H9 (cell line): ENCODE data around the gene NEDD4L. TPM values are rescaled to one million over a fixed set of nuclear protein-coding genes. Genes with fewer than 3 reads are reported as not detected.

Source experiments
- DNase-seq: peaks from one replicate; pipeline ENCODE4 v3.0.0-alpha.2; 2017
- H2AFZ ChIP-seq: one replicate; pipeline ENCODE4 v1.6.1; 2013; ENCODE audit warnings: mild to moderate bottlenecking, low read length, control low read depth, moderate library complexity
- H2AK5ac ChIP-seq: 2 replicates; pipeline ENCODE4 v1.6.1; 2013; ENCODE audit warnings: low read length, control low read depth, mixed read lengths; ENCODE audit not compliant: insufficient read length
- H2BK120ac ChIP-seq: one replicate; pipeline ENCODE4 v1.6.1; 2013; ENCODE audit warnings: low read depth, mild to moderate bottlenecking, low read length, control low read depth, inconsistent platforms; ENCODE audit not compliant: poor library complexity, severe bottlenecking
- H2BK12ac ChIP-seq: 2 replicates; pipeline ENCODE4 v1.6.1; 2013; ENCODE audit warnings: low read length, control low read depth, mixed read lengths, low read depth; ENCODE audit not compliant: insufficient read length
- H2BK15ac ChIP-seq: 2 replicates; pipeline ENCODE4 v1.6.1; 2013; ENCODE audit warnings: low read depth, low read length, control low read depth
- H2BK20ac ChIP-seq: one replicate; pipeline ENCODE4 v1.6.1; 2013; ENCODE audit warnings: low read depth, mild to moderate bottlenecking, low read length, control low read depth, inconsistent platforms; ENCODE audit not compliant: poor library complexity, severe bottlenecking
- H2BK5ac ChIP-seq: 2 replicates; pipeline ENCODE4 v1.6.1; 2013; ENCODE audit warnings: low read length, control low read depth, mixed read lengths; ENCODE audit not compliant: insufficient read length
- H3K14ac ChIP-seq: 2 replicates; pipeline ENCODE4 v1.6.1; 2013; ENCODE audit warnings: low read length, control low read depth; ENCODE audit not compliant: insufficient read depth
- H3K18ac ChIP-seq: 2 replicates; pipeline ENCODE4 v1.6.1; 2013; ENCODE audit warnings: low read depth, mild to moderate bottlenecking, mixed read lengths, low read length, control low read depth; ENCODE audit not compliant: insufficient read length
- H3K23ac ChIP-seq: 2 replicates; pipeline ENCODE4 v1.6.1; 2013; ENCODE audit warnings: low read length, control low read depth, mixed read lengths, low read depth; ENCODE audit not compliant: insufficient read length
- H3K23me2 ChIP-seq: 2 replicates; pipeline ENCODE4 v1.6.1; 2013; ENCODE audit warnings: low read depth, mild to moderate bottlenecking, mixed read lengths, low read length, control low read depth; ENCODE audit not compliant: insufficient read length, poor library complexity, severe bottlenecking
- H3K27ac ChIP-seq: 2 replicates; pipeline ENCODE4 v1.5.1; 2013; ENCODE audit warnings: low read length, control low read depth, mixed read lengths, low read depth; ENCODE audit not compliant: insufficient read length
- H3K27me3 ChIP-seq: 2 replicates; pipeline ENCODE4 v1.6.1; 2013; ENCODE audit warnings: low read length, control low read depth, inconsistent platforms; ENCODE audit not compliant: insufficient read depth
- H3K4ac ChIP-seq: 2 replicates; pipeline ENCODE4 v1.6.1; 2013; ENCODE audit warnings: low read depth, mild to moderate bottlenecking, control low read depth, inconsistent platforms, low read length, moderate library complexity
- H3K4me1 ChIP-seq: 2 replicates; pipeline ENCODE4 v1.6.1; 2013; ENCODE audit warnings: low read length, control low read depth, inconsistent platforms; ENCODE audit not compliant: insufficient read depth
- H3K4me2 ChIP-seq: 2 replicates; pipeline ENCODE4 v1.6.1; 2013; ENCODE audit warnings: low read length, control low read depth, mixed read lengths; ENCODE audit not compliant: insufficient read length, insufficient read depth
- H3K56ac ChIP-seq: 2 replicates; pipeline ENCODE4 v1.6.1; 2013; ENCODE audit warnings: low read depth, mild to moderate bottlenecking, mixed read lengths, low read length, control low read depth; ENCODE audit not compliant: insufficient read length
- H3K79me1 ChIP-seq: 2 replicates; pipeline ENCODE4 v1.6.1; 2013; ENCODE audit warnings: low read depth, mild to moderate bottlenecking, moderate library complexity, low read length, control low read depth, inconsistent platforms; ENCODE audit not compliant: insufficient read depth, poor library complexity, severe bottlenecking
- H3K79me2 ChIP-seq: 2 replicates; pipeline ENCODE4 v1.6.1; 2013; ENCODE audit warnings: low read length, control low read depth, inconsistent platforms; ENCODE audit not compliant: insufficient read depth
- H3K9ac ChIP-seq: 2 replicates; pipeline ENCODE4 v1.6.1; 2013; ENCODE audit warnings: low read length, control low read depth, mixed read lengths; ENCODE audit not compliant: insufficient read length; ENCODE audit errors: extremely low read depth
- H3K9me3 ChIP-seq: one replicate; pipeline ENCODE4 v1.6.1; 2013; ENCODE audit warnings: low read depth, low read length, inconsistent platforms; ENCODE audit not compliant: control insufficient read depth
- H3T11ph ChIP-seq: one replicate; pipeline ENCODE4 v1.6.1; 2013; ENCODE audit warnings: mild to moderate bottlenecking, low read length, control low read depth, inconsistent platforms
- H4K20me1 ChIP-seq: one replicate; pipeline ENCODE4 v1.6.1; 2013; ENCODE audit not compliant: control insufficient read depth, insufficient read length, insufficient read depth
- H4K5ac ChIP-seq: 2 replicates; pipeline ENCODE4 v1.6.1; 2013; ENCODE audit warnings: low read depth, mild to moderate bottlenecking, mixed read lengths, low read length, control low read depth; ENCODE audit not compliant: insufficient read length
- H4K8ac ChIP-seq: replicated peaks from 2 replicates; pipeline ENCODE4 v1.6.1; 2013; ENCODE audit warnings: low read length, control low read depth, mixed read lengths, low read depth; ENCODE audit not compliant: insufficient read length
- H4K91ac ChIP-seq: 2 replicates; pipeline ENCODE4 v1.6.1; 2013; ENCODE audit warnings: low read depth, mild to moderate bottlenecking, moderate library complexity, mixed read lengths, low read length, control low read depth; ENCODE audit not compliant: insufficient read length
- H3K27ac Mint-ChIP-seq, 3 experiments: 2 replicates in 2 of 3; 3 replicates in 1 of 3; pipeline ENCODE4 v1.8.0; 2020 to 2021; ENCODE audit warnings: mixed read lengths in 3 of 3, mild to moderate bottlenecking in 1 of 3, moderate library complexity in 1 of 3
- H3K27me3 Mint-ChIP-seq: 2 replicates; pipeline ENCODE4 v1.8.0; 2021; ENCODE audit warnings: low read depth, mild to moderate bottlenecking, moderate library complexity, mixed read lengths
- H3K36me3 Mint-ChIP-seq, 3 experiments: 2 replicates in 2 of 3; 3 replicates in 1 of 3; pipeline ENCODE4 v1.8.0; 2020 to 2021; ENCODE audit warnings: low read depth in 3 of 3, mixed read lengths in 3 of 3; ENCODE audit not compliant: insufficient read depth in 1 of 3
- H3K4me1 Mint-ChIP-seq, 2 experiments: 2 replicates each; pipeline ENCODE4 v1.8.0; 2020; ENCODE audit warnings: mixed read lengths in 2 of 2
- H3K4me3 Mint-ChIP-seq, 2 experiments: 2 replicates in 1 of 2; 3 replicates in 1 of 2; pipeline ENCODE4 v1.8.0; 2020 to 2021; ENCODE audit warnings: mild to moderate bottlenecking in 2 of 2, mixed read lengths in 2 of 2, moderate library complexity in 1 of 2
- H3K9me3 Mint-ChIP-seq, 2 experiments: 2 replicates in 1 of 2; 3 replicates in 1 of 2; pipeline ENCODE4 v1.8.0; 2020; ENCODE audit warnings: mild to moderate bottlenecking in 2 of 2, mixed read lengths in 2 of 2, moderate library complexity in 1 of 2
- CTCF ChIP-seq: fragments of 200-600 bp; sonication (generic); conservative IDR thresholded peaks from 3 replicates; pipeline ENCODE4 v1.8.0; 2021; ENCODE audit warnings: antibody characterized with exemption, mild to moderate bottlenecking
- WGBS: extraction: QIAGEN DNeasy Blood & Tissue Kit; methylation state at CpG from one replicate; pipeline ENCODE4 v1.1.7; 2013; ENCODE audit warnings: missing lambda C conversion rate, low lambda C conversion rate, mixed read lengths; ENCODE audit not compliant: insufficient read length; ENCODE audit errors: extremely low coverage; 5-methylcytosine and 5-hydroxymethylcytosine counted together
- total RNA-seq: library from RNA; stranded (reverse); gene quantifications from 2 replicates; pipeline ENCODE4 v1.2.1, GENCODE V29; 2021

NEDD4L gene
- total RNA-seq, 1 experiment from 2014 or later, result 76.3 TPM

- Histone ChIP-seq H3K9me3 (no peaks in the 10 kb centered on the region), H3K14ac (no peak overlapping the region), H3K56ac (no peak overlapping the region), H3K27me3 (no peaks in the 10 kb centered on the region), H2AK5ac (no peak overlapping the region), H3K23ac (no peak overlapping the region), H2BK15ac (no peak overlapping the region), H3K4ac (no peak overlapping the region), H4K8ac (no peak overlapping the region), H4K5ac (no peak overlapping the region), H3K79me2 (no peaks in the 10 kb centered on the region), H3K27ac (no peak overlapping the region), H3T11ph (no peak overlapping the region), H3K23me2 (no peaks in the 10 kb centered on the region), H3K4me2 (no peak overlapping the region), H3K4me1 (no peaks in the 10 kb centered on the region), H3K9ac (no peak overlapping the region), H4K91ac (no peak overlapping the region), H3K79me1 (no peaks in the 10 kb centered on the region), H2BK120ac (no peak overlapping the region), H2BK5ac (no peak overlapping the region), H2AFZ (no peak overlapping the region), H3K18ac (no peak overlapping the region), H2BK12ac (no peak overlapping the region), H2BK20ac (no peak overlapping the region), H4K20me1 (no peaks in the 10 kb centered on the region)
- Mint-ChIP-seq H3K4me3 (no peak overlapping the region), H3K9me3 (no peaks in the 10 kb centered on the region), H3K36me3 (peaks cover 8 to 40% (median 23%) of the 10 kb centered on the region in 3 experiments; a peak in 6 of 7 replicates), H3K27ac (no peak overlapping the region; a peak in 1 of 7 replicates), H3K27me3 (no peaks in the 10 kb centered on the region), H3K4me1 (peaks cover 21 to 35% of the 10 kb centered on the region in 2 experiments)
- no peak for TF ChIP-seq CTCF
- DNase-seq, result no peak
- no CpG with 5 or more reads among the region's 2 CpGs for WGBS
These were observed 318.8 kb downstream of the NEDD4L start for GRCh38 chr18:58362829-58363271.
